KOPT-K1 (cell line): ENCODE measurements around the gene RUNDC1.
A peak's percentile ranks its signal among the peaks of the same experiment; 100 is the strongest.

Experiments
- H3K27ac ChIP-seq: fragments of 200-600 bp; sonication (generic); 2 replicates; pipeline ENCODE4 v1.5.1; 2016; ENCODE audit warnings: antibody characterized with exemption, mild to moderate bottlenecking, low read depth, low read length; ENCODE audit not compliant: poor library complexity, severe bottlenecking
- H3K36me3 ChIP-seq: fragments of 200-600 bp; sonication (generic); 2 replicates; pipeline ENCODE4 v1.5.1; 2017; ENCODE audit warnings: antibody characterized with exemption, mild to moderate bottlenecking, low read length, moderate library complexity; ENCODE audit not compliant: insufficient read depth
- H3K9me3 ChIP-seq: fragments of 200-600 bp; sonication (generic); 2 replicates; pipeline ENCODE4 v1.5.1; 2017; ENCODE audit warnings: antibody characterized with exemption, low read length, mild to moderate bottlenecking; ENCODE audit not compliant: insufficient read depth, poor library complexity, severe bottlenecking

The RUNDC1 gene

GRCh38 chr17:43006639-43007551 lies 26.5 kb downstream of the RUNDC1 start, which contains the start of gene IFI35:
TSS of gene IFI35 (plus strand) at chr17:43006784. CDS start at chr17:43006948, 164 bp downstream.
- Histone ChIP-seq H3K9me3 (no peaks in the 10 kb centered on the region), H3K27ac (peak within 1 kb of the TSS; percentile 79), H3K36me3 (peaks cover 40% of the 10 kb centered on the region)

- no peak overlapping the region for H3K27ac ChIP-seq
These were observed 30.4 kb downstream of the RUNDC1 start for GRCh38 chr17:43010667-43011308.

GRCh38 chr17:43011728-43012472 lies 31.5 kb downstream of the RUNDC1 start:
- no peaks in the 10 kb centered on the region for H3K9me3 ChIP-seq
- no peak overlapping the region for H3K27ac ChIP-seq
- peaks cover 37% of the 10 kb centered on the region for H3K36me3 ChIP-seq

More at GRCh38 chr17:43010667-43011308, 30.4 kb downstream of the RUNDC1 start:
- no peaks in the 10 kb centered on the region for H3K9me3 ChIP-seq
- peaks cover 30% of the 10 kb centered on the region for H3K36me3 ChIP-seq

- Histone ChIP-seq H3K36me3 (peaks cover 43% of the 10 kb centered on the region), H3K27ac (no peak overlapping the region), H3K9me3 (no peaks in the 10 kb centered on the region)
These were observed 32.9 kb downstream of the RUNDC1 start for GRCh38 chr17:43013296-43013695.

- no peak overlapping the region for H3K27ac ChIP-seq
- peaks cover 43% of the 10 kb centered on the region for H3K36me3 ChIP-seq
These were observed 33.8 kb downstream of the RUNDC1 start for GRCh38 chr17:43014020-43014648.

GRCh38 chr17:43014649-43015542 lies 34.5 kb downstream of the RUNDC1 start:
- Histone ChIP-seq H3K36me3 (peaks cover 43% of the 10 kb centered on the region), H3K9me3 (no peaks in the 10 kb centered on the region), H3K27ac (peak overlapping the region; percentile 4)

More at GRCh38 chr17:43014020-43014648, 33.8 kb downstream of the RUNDC1 start:
- no peaks in the 10 kb centered on the region for H3K9me3 ChIP-seq

- H3K9me3 ChIP-seq: no peaks in the 10 kb centered on the region
- no peak overlapping the region for H3K27ac ChIP-seq
- peaks cover 43% of the 10 kb centered on the region for H3K36me3 ChIP-seq
These were observed 35.2 kb downstream of the RUNDC1 start for GRCh38 chr17:43015579-43015978.

- Histone ChIP-seq H3K27ac (no peak overlapping the region), H3K36me3 (peaks cover 43% of the 10 kb centered on the region), H3K9me3 (no peaks in the 10 kb centered on the region)
These were observed 35.9 kb downstream of the RUNDC1 start for GRCh38 chr17:43016216-43016615.

GRCh38 chr17:43018008-43018853 lies 37.9 kb downstream of the RUNDC1 start:
- peaks cover 40% of the 10 kb centered on the region for H3K36me3 ChIP-seq
- peak overlapping the region; percentile 70 for H3K27ac ChIP-seq

GRCh38 chr17:43018932-43019331 lies 38.6 kb downstream of the RUNDC1 start:
- Histone ChIP-seq H3K27ac (peak overlapping the region; percentile 70), H3K9me3 (no peaks in the 10 kb centered on the region), H3K36me3 (peaks cover 33% of the 10 kb centered on the region)

More at GRCh38 chr17:43018008-43018853, 37.9 kb downstream of the RUNDC1 start:
- H3K9me3 ChIP-seq: no peaks in the 10 kb centered on the region

GRCh38 chr17:43019418-43019817 lies 39.1 kb downstream of the RUNDC1 start:
- Histone ChIP-seq H3K9me3 (no peaks in the 10 kb centered on the region), H3K36me3 (peaks cover 28% of the 10 kb centered on the region), H3K27ac (peak overlapping the region; percentile 70)

GRCh38 chr17:43020030-43020621 lies 39.8 kb downstream of the RUNDC1 start:
- H3K36me3 ChIP-seq: peaks cover 21% of the 10 kb centered on the region
- peak overlapping the region; percentile 70 for H3K27ac ChIP-seq
- no peaks in the 10 kb centered on the region for H3K9me3 ChIP-seq
